HG02981 (cell line): Measurements from ENCODE around the gene NBAS.

Source experiments
- ATAC-seq: cut with Tn5 transposase; IDR thresholded peaks from one replicate; pipeline ENCODE4 v1.9.1; 2021; ENCODE audit warnings: mild to moderate bottlenecking, moderate library complexity; ENCODE audit not compliant: unreplicated experiment

The NBAS gene

DNA sequence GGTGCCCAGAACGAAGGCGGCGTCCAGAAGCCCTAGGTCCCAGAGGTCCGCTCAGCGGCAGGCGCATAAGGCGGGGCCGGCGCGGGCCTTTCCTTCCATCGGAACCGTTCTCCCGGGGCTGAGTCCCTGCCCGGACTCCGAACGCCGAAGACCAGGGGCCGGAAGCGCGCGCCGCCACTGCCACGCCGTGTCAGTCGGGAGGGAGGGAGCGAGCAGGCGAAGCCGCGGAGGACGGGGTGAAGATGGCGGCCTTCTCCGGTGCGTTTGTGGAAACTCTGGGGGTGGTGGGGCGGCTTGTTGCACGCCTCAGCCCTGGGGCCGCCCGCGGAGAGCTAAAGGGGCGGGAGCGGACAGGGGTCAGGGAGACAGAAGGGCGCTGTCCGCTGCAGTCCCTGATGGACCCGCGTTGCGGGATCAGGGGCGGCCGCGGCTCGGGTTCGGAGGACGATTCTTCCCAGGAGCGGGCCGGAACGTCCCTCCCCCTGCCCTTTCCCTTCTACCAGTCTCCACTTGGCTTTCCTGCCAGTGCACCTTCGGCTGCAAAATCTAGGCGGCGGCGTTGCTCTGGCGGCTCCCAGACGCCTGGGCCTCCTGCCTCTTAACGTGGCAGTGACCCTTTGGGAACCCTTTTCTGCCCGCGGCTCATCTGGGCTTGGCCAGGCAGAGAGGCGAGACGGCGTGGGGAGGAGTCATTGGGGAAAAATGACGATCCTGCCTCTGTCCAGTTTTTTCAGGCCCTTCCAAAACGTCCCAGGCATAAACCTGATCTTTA lies 30.7 kb upstream of the NBAS start, which contains the start of gene DDX1:
DDX1 (plus strand) TSS at position 177 of the 772 bp plus-strand sequence; CDS start at position 243, 66 bp downstream.
- peak; percentile 91 for ATAC-seq

- no peak for ATAC-seq
Observed at GRCh38 chr2:15591373-15591691, 30.2 kb upstream of the NBAS start.

- ATAC-seq, result no peak
Observed at GRCh38 chr2:15588329-15588919, 27.3 kb upstream of the NBAS start.

GRCh38 chr2:15584767-15585469 lies 23.8 kb upstream of the NBAS start:
- ATAC-seq, result no peak

GRCh38 chr2:15584316-15584715 lies 23.2 kb upstream of the NBAS start:
- no peak for ATAC-seq

DNA sequence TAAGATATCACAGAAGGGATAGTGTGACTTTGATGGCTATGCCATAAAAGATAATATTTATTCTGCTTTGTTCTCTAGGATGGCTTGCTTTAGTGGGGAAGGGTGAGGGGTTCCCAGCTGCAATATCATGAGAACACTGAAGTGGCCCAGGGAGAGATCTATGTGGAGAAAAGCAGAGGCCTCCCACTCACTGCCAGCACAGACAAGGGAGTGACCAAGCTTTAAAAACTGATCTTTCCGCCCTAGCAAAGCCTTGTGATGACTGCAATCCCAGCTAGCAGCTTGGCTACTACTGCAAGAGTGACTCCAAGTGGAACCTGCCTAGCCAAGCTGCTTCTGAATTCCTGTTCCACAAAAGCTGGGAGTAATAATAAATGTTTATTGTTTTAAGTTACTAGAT lies 22.7 kb upstream of the NBAS start:
- no peak for ATAC-seq

- ATAC-seq, result no peak
Observed at GRCh38 chr2:15582710-15583357, 21.7 kb upstream of the NBAS start.

DNA sequence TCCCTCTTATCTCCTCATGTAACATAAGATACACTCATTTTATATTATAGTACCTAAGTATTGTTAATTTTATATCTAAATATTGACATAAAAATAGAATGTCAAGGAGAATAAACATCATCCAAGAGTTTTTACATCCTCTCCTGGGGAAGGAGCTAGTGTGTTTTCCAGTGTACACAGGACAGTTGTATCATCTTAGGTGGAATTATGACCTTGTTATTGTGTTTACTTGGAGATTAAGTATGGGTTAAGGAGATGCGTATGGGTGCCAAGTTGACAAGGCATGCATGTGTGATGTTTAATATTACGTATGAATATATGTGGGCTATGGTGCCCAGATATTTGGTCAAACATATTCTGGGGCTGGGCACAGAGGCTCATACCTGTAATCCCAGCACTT lies 19.3 kb upstream of the NBAS start:
- ATAC-seq, result no peak

GRCh38 chr2:15579641-15580040 lies 18.5 kb upstream of the NBAS start:
- no peak for ATAC-seq

GRCh38 chr2:15577071-15577735 lies 16.1 kb upstream of the NBAS start:
- ATAC-seq, result peak; percentile 81

GRCh38 chr2:15571729-15572128 lies 10.6 kb upstream of the NBAS start:
- no peak for ATAC-seq

GRCh38 chr2:15570104-15570503 lies 9.0 kb upstream of the NBAS start:
- ATAC-seq, result no peak

- no peak for ATAC-seq
Observed at GRCh38 chr2:15568874-15569273, 7.7 kb upstream of the NBAS start.

DNA sequence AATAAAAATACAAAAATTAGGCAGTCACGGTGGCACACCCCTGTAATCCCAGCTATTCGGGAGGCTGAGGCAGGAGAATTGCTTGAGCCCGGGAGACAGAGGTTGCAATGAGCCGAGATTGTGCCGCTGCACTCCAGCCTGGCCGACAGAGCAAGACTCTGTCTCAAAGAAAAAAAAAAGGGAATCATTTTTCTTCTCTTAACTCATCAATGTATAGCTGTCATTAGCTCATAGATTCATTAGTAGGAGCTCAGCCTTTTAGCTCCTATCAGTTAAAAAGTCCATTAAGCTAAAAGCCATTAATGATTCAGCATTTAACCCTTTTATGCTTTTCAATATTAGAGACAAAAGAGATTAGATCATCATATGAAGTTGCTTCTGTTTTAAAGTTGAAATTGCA lies 5.8 kb upstream of the NBAS start:
- ATAC-seq, result no peak

DNA sequence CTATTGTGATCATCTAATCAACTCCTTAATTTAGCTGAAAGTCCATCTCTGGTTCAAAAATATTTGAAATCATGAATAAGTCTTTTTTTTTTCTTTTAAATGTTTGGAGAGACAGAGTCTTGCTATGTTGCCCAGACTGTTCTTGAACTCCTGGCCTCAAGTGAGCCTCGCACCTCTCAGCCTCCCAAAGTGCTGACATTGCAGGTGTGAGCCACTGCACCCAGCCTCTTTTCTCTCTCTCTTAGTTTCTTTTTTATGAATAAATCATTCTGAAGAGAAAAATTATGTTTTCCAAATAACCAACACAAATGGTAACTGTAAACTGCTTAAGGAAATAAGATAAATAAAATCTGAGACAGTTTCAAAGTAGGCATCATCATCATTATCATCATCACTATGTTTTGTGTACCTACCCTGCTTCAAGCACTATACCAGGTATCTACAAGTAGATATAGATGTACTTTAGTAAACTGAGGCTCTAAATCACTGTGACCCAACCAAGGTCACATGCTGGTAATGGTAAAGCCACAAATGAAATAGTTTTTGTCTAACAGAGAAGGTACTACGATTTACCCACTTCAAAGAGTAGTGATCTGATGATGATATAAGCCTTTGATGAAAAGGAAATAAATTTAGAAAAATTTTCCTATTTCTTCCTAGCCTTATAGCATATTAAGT lies 5.0 kb upstream of the NBAS start:
- no peak for ATAC-seq

DNA sequence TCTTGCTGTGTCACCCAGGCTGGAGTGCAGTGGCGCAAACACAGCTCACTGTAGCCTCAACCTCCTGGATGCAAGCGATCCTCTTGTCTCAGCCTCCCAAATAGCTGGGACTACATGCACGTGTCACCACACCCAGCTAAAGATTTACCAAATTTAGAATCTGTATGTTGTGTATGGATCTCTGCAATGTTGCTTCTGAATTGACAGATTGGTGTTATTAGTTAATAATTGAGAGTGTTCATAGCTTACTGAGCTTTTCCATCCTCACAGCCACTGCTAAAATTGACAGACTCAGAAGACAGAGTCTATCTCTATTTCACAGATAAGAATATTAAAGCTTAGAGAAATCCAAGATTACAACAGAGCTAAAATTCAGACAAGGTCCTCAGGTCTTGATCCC lies 4.3 kb upstream of the NBAS start:
- ATAC-seq, result no peak

DNA sequence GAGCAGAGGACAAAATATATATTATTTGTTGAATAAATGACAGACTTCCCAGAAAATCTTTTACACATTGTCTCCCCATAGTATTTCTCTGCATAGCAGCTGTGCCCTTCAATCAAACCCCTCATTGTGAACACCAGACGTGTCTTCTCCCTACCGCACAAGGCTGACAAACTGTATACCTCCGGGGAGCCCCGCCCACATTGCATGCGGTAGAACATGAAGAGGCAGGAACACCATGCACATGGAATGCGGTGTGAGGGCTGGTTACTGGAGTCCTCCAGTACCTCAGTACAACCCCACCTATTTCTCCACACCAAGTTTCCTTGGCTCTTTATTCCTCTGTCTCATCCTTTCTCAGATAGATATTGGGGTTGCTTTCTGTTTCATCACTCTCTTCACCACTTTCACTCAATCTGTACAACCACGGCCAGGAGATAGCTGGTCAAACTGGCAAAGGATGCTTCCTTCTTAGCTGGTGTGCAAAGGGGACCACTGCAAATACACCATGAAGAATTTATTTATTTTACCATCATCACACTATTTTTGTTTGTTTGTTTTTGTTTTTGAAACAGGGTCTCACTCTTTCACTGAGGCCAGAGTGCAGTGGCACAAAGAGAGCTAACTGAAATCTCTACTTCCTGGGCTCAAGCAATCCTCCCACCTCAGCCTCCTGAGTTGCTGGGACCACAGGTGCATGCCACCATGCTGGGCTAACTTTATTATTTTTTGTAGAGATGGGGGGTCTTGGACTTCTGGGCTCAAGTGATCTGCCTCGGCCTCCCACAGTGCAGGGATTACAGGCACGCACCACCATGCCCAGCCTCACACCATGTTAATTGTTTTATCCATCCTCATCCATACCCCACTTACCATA lies 2.3 kb upstream of the NBAS start:
- no peak for ATAC-seq

DNA sequence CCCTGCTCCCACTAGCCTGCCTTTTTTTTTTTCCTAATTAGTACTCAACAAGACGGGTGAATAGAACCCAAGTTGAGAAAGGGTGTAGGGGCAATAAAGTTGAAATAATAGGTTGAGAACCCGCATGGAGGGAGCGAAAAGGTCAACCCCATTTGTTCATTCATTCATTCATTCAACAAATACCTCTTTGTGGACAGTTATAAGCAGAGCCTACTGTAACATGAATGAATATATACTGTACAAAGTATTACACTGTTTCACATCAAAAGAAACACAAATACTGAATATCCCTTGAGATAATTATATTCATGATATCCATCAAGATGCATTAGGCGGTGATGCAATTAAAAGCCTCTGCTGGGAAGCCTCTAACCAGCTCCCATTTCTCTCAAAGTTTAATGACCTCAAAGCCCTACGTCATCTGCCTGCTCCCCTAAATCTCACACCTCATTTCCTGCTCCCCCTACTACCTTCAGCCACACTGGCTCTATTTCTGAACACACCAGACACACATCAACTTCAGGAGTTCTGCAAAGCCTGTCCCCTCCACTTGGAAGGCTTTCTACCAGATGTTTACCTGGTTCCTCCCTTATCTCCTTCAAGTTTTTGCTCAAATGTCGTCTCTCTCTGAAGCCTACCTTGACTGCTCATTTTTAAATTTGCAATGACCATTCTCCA lies 1.4 kb upstream of the NBAS start:
- no peak for ATAC-seq
